H9 (cell line): ENCODE measurements around the gene ATG9B. TPM values are rescaled to one million over a fixed set of nuclear protein-coding genes. Genes with fewer than 3 reads are reported as not detected.

Experiments used
- DNase-seq: peaks from one replicate; pipeline ENCODE4 v3.0.0-alpha.2; 2017
- H2AFZ ChIP-seq: one replicate; pipeline ENCODE4 v1.6.1; 2013; ENCODE audit warnings: mild to moderate bottlenecking, low read length, control low read depth, moderate library complexity
- H2AK5ac ChIP-seq: 2 replicates; pipeline ENCODE4 v1.6.1; 2013; ENCODE audit warnings: low read length, control low read depth, mixed read lengths; ENCODE audit not compliant: insufficient read length
- H2BK120ac ChIP-seq: one replicate; pipeline ENCODE4 v1.6.1; 2013; ENCODE audit warnings: low read depth, mild to moderate bottlenecking, low read length, control low read depth, inconsistent platforms; ENCODE audit not compliant: poor library complexity, severe bottlenecking
- H2BK12ac ChIP-seq: 2 replicates; pipeline ENCODE4 v1.6.1; 2013; ENCODE audit warnings: low read length, control low read depth, mixed read lengths, low read depth; ENCODE audit not compliant: insufficient read length
- H2BK15ac ChIP-seq: 2 replicates; pipeline ENCODE4 v1.6.1; 2013; ENCODE audit warnings: low read depth, low read length, control low read depth
- H2BK20ac ChIP-seq: one replicate; pipeline ENCODE4 v1.6.1; 2013; ENCODE audit warnings: low read depth, mild to moderate bottlenecking, low read length, control low read depth, inconsistent platforms; ENCODE audit not compliant: poor library complexity, severe bottlenecking
- H2BK5ac ChIP-seq: 2 replicates; pipeline ENCODE4 v1.6.1; 2013; ENCODE audit warnings: low read length, control low read depth, mixed read lengths; ENCODE audit not compliant: insufficient read length
- H3K14ac ChIP-seq: 2 replicates; pipeline ENCODE4 v1.6.1; 2013; ENCODE audit warnings: low read length, control low read depth; ENCODE audit not compliant: insufficient read depth
- H3K18ac ChIP-seq: 2 replicates; pipeline ENCODE4 v1.6.1; 2013; ENCODE audit warnings: low read depth, mild to moderate bottlenecking, mixed read lengths, low read length, control low read depth; ENCODE audit not compliant: insufficient read length
- H3K23ac ChIP-seq: 2 replicates; pipeline ENCODE4 v1.6.1; 2013; ENCODE audit warnings: low read length, control low read depth, mixed read lengths, low read depth; ENCODE audit not compliant: insufficient read length
- H3K23me2 ChIP-seq: 2 replicates; pipeline ENCODE4 v1.6.1; 2013; ENCODE audit warnings: low read depth, mild to moderate bottlenecking, mixed read lengths, low read length, control low read depth; ENCODE audit not compliant: insufficient read length, poor library complexity, severe bottlenecking
- H3K27ac ChIP-seq: 2 replicates; pipeline ENCODE4 v1.5.1; 2013; ENCODE audit warnings: low read length, control low read depth, mixed read lengths, low read depth; ENCODE audit not compliant: insufficient read length
- H3K27me3 ChIP-seq: 2 replicates; pipeline ENCODE4 v1.6.1; 2013; ENCODE audit warnings: low read length, control low read depth, inconsistent platforms; ENCODE audit not compliant: insufficient read depth
- H3K4ac ChIP-seq: 2 replicates; pipeline ENCODE4 v1.6.1; 2013; ENCODE audit warnings: low read depth, mild to moderate bottlenecking, control low read depth, inconsistent platforms, low read length, moderate library complexity
- H3K4me1 ChIP-seq: 2 replicates; pipeline ENCODE4 v1.6.1; 2013; ENCODE audit warnings: low read length, control low read depth, inconsistent platforms; ENCODE audit not compliant: insufficient read depth
- H3K4me2 ChIP-seq: 2 replicates; pipeline ENCODE4 v1.6.1; 2013; ENCODE audit warnings: low read length, control low read depth, mixed read lengths; ENCODE audit not compliant: insufficient read length, insufficient read depth
- H3K56ac ChIP-seq: 2 replicates; pipeline ENCODE4 v1.6.1; 2013; ENCODE audit warnings: low read depth, mild to moderate bottlenecking, mixed read lengths, low read length, control low read depth; ENCODE audit not compliant: insufficient read length
- H3K79me1 ChIP-seq: 2 replicates; pipeline ENCODE4 v1.6.1; 2013; ENCODE audit warnings: low read depth, mild to moderate bottlenecking, moderate library complexity, low read length, control low read depth, inconsistent platforms; ENCODE audit not compliant: insufficient read depth, poor library complexity, severe bottlenecking
- H3K79me2 ChIP-seq: 2 replicates; pipeline ENCODE4 v1.6.1; 2013; ENCODE audit warnings: low read length, control low read depth, inconsistent platforms; ENCODE audit not compliant: insufficient read depth
- H3K9ac ChIP-seq: 2 replicates; pipeline ENCODE4 v1.6.1; 2013; ENCODE audit warnings: low read length, control low read depth, mixed read lengths; ENCODE audit not compliant: insufficient read length; ENCODE audit errors: extremely low read depth
- H3K9me3 ChIP-seq: one replicate; pipeline ENCODE4 v1.6.1; 2013; ENCODE audit warnings: low read depth, low read length, inconsistent platforms; ENCODE audit not compliant: control insufficient read depth
- H3T11ph ChIP-seq: one replicate; pipeline ENCODE4 v1.6.1; 2013; ENCODE audit warnings: mild to moderate bottlenecking, low read length, control low read depth, inconsistent platforms
- H4K20me1 ChIP-seq: one replicate; pipeline ENCODE4 v1.6.1; 2013; ENCODE audit not compliant: control insufficient read depth, insufficient read length, insufficient read depth
- H4K5ac ChIP-seq: 2 replicates; pipeline ENCODE4 v1.6.1; 2013; ENCODE audit warnings: low read depth, mild to moderate bottlenecking, mixed read lengths, low read length, control low read depth; ENCODE audit not compliant: insufficient read length
- H4K8ac ChIP-seq: replicated peaks from 2 replicates; pipeline ENCODE4 v1.6.1; 2013; ENCODE audit warnings: low read length, control low read depth, mixed read lengths, low read depth; ENCODE audit not compliant: insufficient read length
- H4K91ac ChIP-seq: 2 replicates; pipeline ENCODE4 v1.6.1; 2013; ENCODE audit warnings: low read depth, mild to moderate bottlenecking, moderate library complexity, mixed read lengths, low read length, control low read depth; ENCODE audit not compliant: insufficient read length
- H3K27ac Mint-ChIP-seq, 3 experiments: 2 replicates in 2 of 3; 3 replicates in 1 of 3; pipeline ENCODE4 v1.8.0; 2020 to 2021; ENCODE audit warnings: mixed read lengths in 3 of 3, mild to moderate bottlenecking in 1 of 3, moderate library complexity in 1 of 3
- H3K27me3 Mint-ChIP-seq: 2 replicates; pipeline ENCODE4 v1.8.0; 2021; ENCODE audit warnings: low read depth, mild to moderate bottlenecking, moderate library complexity, mixed read lengths
- H3K36me3 Mint-ChIP-seq, 3 experiments: 2 replicates in 2 of 3; 3 replicates in 1 of 3; pipeline ENCODE4 v1.8.0; 2020 to 2021; ENCODE audit warnings: low read depth in 3 of 3, mixed read lengths in 3 of 3; ENCODE audit not compliant: insufficient read depth in 1 of 3
- H3K4me1 Mint-ChIP-seq, 2 experiments: 2 replicates each; pipeline ENCODE4 v1.8.0; 2020; ENCODE audit warnings: mixed read lengths in 2 of 2
- H3K4me3 Mint-ChIP-seq, 2 experiments: 2 replicates in 1 of 2; 3 replicates in 1 of 2; pipeline ENCODE4 v1.8.0; 2020 to 2021; ENCODE audit warnings: mild to moderate bottlenecking in 2 of 2, mixed read lengths in 2 of 2, moderate library complexity in 1 of 2
- H3K9me3 Mint-ChIP-seq, 2 experiments: 2 replicates in 1 of 2; 3 replicates in 1 of 2; pipeline ENCODE4 v1.8.0; 2020; ENCODE audit warnings: mild to moderate bottlenecking in 2 of 2, mixed read lengths in 2 of 2, moderate library complexity in 1 of 2
- CTCF ChIP-seq: fragments of 200-600 bp; sonication (generic); conservative IDR thresholded peaks from 3 replicates; pipeline ENCODE4 v1.8.0; 2021; ENCODE audit warnings: antibody characterized with exemption, mild to moderate bottlenecking
- WGBS: extraction: QIAGEN DNeasy Blood & Tissue Kit; methylation state at CpG from one replicate; pipeline ENCODE4 v1.1.7; 2013; ENCODE audit warnings: missing lambda C conversion rate, low lambda C conversion rate, mixed read lengths; ENCODE audit not compliant: insufficient read length; ENCODE audit errors: extremely low coverage; 5-methylcytosine and 5-hydroxymethylcytosine counted together
- total RNA-seq: library from RNA; stranded (reverse); gene quantifications from 2 replicates; pipeline ENCODE4 v1.2.1, GENCODE V29; 2021

Gene ATG9B
- total RNA-seq, 1 experiment from 2014 or later: 1.5 TPM

- H3K27me3 ChIP-seq: peaks cover 6% of the 10 kb centered on the region; the same call in 1 of the 2 replicates
- H3K9ac ChIP-seq: no peak within 1 kb of the TSS
- WGBS: no CpG with 5 or more reads among the region's 22 CpGs
- no peak within 1 kb of the TSS for H2BK5ac ChIP-seq
- TF ChIP-seq CTCF: no peak
- no peak within 1 kb of the TSS for H2BK12ac ChIP-seq
- no peak within 1 kb of the TSS for H4K91ac ChIP-seq
- no peaks in the 10 kb centered on the region for H3K79me1 ChIP-seq
- H3K27ac ChIP-seq: no peak within 1 kb of the TSS
- H3K56ac ChIP-seq: no peak within 1 kb of the TSS
- Mint-ChIP-seq H3K4me3 (no peak within 1 kb of the TSS; a peak in 1 of 5 replicates), H3K27ac (0 out of 7 replicates have a peak within 1 kb of the TSS, but pooled peaks of 1 of the 3 experiments have one; percentile 18), H3K9me3 (no peaks in the 10 kb centered on the region), H3K36me3 (peaks cover 0 to 3% (median 0%) of the 10 kb centered on the region in 3 experiments; a peak in 1 of 7 replicates), H3K4me1 (no peaks in the 10 kb centered on the region), H3K27me3 (peaks cover 52% of the 10 kb centered on the region)
- H4K5ac ChIP-seq: no peak within 1 kb of the TSS
- H3K4me1 ChIP-seq: no peaks in the 10 kb centered on the region
- DNase-seq: no peak
- H3K14ac ChIP-seq: no peak within 1 kb of the TSS
- no peaks in the 10 kb centered on the region for H3K79me2 ChIP-seq
- H4K20me1 ChIP-seq: no peaks in the 10 kb centered on the region
- H2BK120ac ChIP-seq: no peak within 1 kb of the TSS
- no peak within 1 kb of the TSS for H3K23ac ChIP-seq
- no peak within 1 kb of the TSS for H2AFZ ChIP-seq
- no peak within 1 kb of the TSS for H2AK5ac ChIP-seq
- H2BK15ac ChIP-seq: no peak within 1 kb of the TSS
- H3K4me2 ChIP-seq: no peak within 1 kb of the TSS
- H3K4ac ChIP-seq: no peak within 1 kb of the TSS
- no peak within 1 kb of the TSS for H4K8ac ChIP-seq
- H3T11ph ChIP-seq: no peak within 1 kb of the TSS
- H3K23me2 ChIP-seq: no peaks in the 10 kb centered on the region
- H2BK20ac ChIP-seq: no peak within 1 kb of the TSS
- no peak within 1 kb of the TSS for H3K18ac ChIP-seq
- no peaks in the 10 kb centered on the region for H3K9me3 ChIP-seq
Measured at GRCh38 chr7:151047976-151048815, 23.9 kb upstream of the ATG9B start, which contains the start of gene ASIC3. ASIC3 (plus strand) TSS chr7:151048531; CDS start chr7:151048886, 355 bp downstream.
